ENCODE data around the gene P4HA2.

DNA sequence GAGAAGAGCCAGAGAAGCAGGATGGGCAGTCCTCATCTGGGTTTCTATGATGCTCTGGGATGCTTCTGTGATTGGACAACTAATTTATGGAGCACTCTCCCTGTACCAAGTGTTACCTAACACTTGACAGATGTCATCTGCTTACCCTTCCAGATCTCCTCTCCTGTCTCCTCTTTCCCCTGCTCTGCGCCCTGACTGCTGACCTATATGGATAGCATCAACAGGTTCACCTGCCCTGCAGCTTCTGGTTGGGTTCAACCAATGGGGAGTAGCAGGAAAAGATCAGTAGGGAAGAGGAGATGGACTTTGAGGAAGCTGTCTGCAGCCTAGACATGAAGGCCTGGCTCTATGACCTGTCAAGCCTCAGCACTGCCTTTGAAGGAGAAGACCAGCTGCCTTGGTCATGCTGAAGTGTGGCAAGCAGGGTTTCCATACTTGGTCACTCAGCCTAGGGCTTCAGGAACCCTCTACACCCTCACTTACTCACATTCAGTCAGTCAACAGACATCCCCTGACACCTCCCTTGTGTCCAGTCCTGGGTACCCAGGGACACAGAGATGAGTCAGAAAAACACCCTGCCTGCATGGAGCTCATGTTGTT lies 11.3 kb upstream of the P4HA2 start:
- TF ChIP-seq GATA2 (CRISPR knock-in tag; IDR thresholded peaks at IDR 0.05), result no peak
- TF ChIP-seq, protein P1, sequence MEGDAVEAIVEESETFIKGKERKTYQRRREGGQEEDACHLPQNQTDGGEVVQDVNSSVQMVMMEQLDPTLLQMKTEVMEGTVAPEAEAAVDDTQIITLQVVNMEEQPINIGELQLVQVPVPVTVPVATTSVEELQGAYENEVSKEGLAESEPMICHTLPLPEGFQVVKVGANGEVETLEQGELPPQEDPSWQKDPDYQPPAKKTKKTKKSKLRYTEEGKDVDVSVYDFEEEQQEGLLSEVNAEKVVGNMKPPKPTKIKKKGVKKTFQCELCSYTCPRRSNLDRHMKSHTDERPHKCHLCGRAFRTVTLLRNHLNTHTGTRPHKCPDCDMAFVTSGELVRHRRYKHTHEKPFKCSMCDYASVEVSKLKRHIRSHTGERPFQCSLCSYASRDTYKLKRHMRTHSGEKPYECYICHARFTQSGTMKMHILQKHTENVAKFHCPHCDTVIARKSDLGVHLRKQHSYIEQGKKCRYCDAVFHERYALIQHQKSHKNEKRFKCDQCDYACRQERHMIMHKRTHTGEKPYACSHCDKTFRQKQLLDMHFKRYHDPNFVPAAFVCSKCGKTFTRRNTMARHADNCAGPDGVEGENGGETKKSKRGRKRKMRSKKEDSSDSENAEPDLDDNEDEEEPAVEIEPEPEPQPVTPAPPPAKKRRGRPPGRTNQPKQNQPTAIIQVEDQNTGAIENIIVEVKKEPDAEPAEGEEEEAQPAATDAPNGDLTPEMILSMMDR (IDR thresholded peaks at IDR 0.05), result no peak
- no peak for TF ChIP-seq GABPA (IDR thresholded peaks at IDR 0.05; ENCODE audit: low read depth)
- no peak for TF ChIP-seq EZH2phosphoT487 (IDR thresholded peaks at IDR 0.05; ENCODE audit: borderline replicate concordance, low read depth)
- TF ChIP-seq RAD21 (IDR thresholded peaks at IDR 0.05; ENCODE audit: low read length), result no peak
- no peak for TF ChIP-seq FOXJ3 (CRISPR knock-in tag; IDR thresholded peaks at IDR 0.05)
- TF ChIP-seq RXRA (IDR thresholded peaks at IDR 0.05; ENCODE audit: borderline replicate concordance, low read depth), result no peak

Data from SK-N-SH (cell line).